HCT116 (cell line): Measurements from ENCODE around the gene UBA5.

Experiments
- CTCF ChIP-seq, 3 experiments: fragments of 200-600 bp in 1 of 3; sonication (generic) in 1 of 3; IDR thresholded peaks in 2 of 3; conservative IDR thresholded peaks in 1 of 3; 2 replicates each; pipeline ENCODE4 v1.5.1; 2012 to 2017; ENCODE audit warnings: low read depth in 2 of 3, low read length in 2 of 3, antibody characterized with exemption in 1 of 3, borderline replicate concordance in 1 of 3, control low read depth in 1 of 3, mild to moderate bottlenecking in 1 of 3, mixed read lengths in 1 of 3, mixed run types in 1 of 3, moderate library complexity in 1 of 3; ENCODE audit not compliant: insufficient read depth in 1 of 3
- EZH2 ChIP-seq: fragments of 200-600 bp; sonication (generic); IDR thresholded peaks from 2 replicates; pipeline ENCODE4 v1.6.1; 2017; ENCODE audit warnings: antibody characterized with exemption, mixed run types
- EZH2phosphoT487 ChIP-seq: fragments of 200-600 bp; IDR thresholded peaks from 2 replicates; pipeline ENCODE4 v1.6.1; 2018; ENCODE audit warnings: antibody characterized with exemption, borderline replicate concordance
- FOSL1 ChIP-seq: IDR thresholded peaks from 2 replicates; pipeline ENCODE4 v1.6.1; 2012; ENCODE audit warnings: low read depth
- POLR2A ChIP-seq: IDR thresholded peaks from 2 replicates; pipeline ENCODE4 v1.7.0; 2011; ENCODE audit warnings: borderline replicate concordance; ENCODE audit not compliant: insufficient read depth, insufficient read length; ENCODE audit errors: extremely low read depth
- POLR2AphosphoS5 ChIP-seq: IDR thresholded peaks from 2 replicates; pipeline ENCODE4 v1.6.1; 2011; ENCODE audit warnings: mild to moderate bottlenecking, low read depth, low read length, moderate library complexity
- SIN3A ChIP-seq: IDR thresholded peaks from 2 replicates; pipeline ENCODE4 v1.6.1; 2012; ENCODE audit warnings: low read depth
- YY1 ChIP-seq: IDR thresholded peaks from 2 replicates; pipeline ENCODE4 v1.6.1; 2011; ENCODE audit warnings: low read length, low read depth, moderate library complexity, mild to moderate bottlenecking; ENCODE audit not compliant: insufficient replicate concordance; ENCODE audit errors: extremely low read depth
- ZNF274 ChIP-seq: fragments of 200-500 bp; sonication (Bioruptor generic); IDR thresholded peaks from 2 replicates; pipeline ENCODE4 v1.6.1; 2014; ENCODE audit warnings: mild to moderate bottlenecking, low read depth, low read length, inconsistent platforms

- TF ChIP-seq EZH2phosphoT487: no peak
- TF ChIP-seq FOSL1: no peak
- no peak for TF ChIP-seq POLR2A
- TF ChIP-seq CTCF (IDR thresholded peaks at IDR 0.05 in 2 of 3, conservative IDR thresholded peaks at IDR 0.05 in 1 of 3; ENCODE audit: borderline replicate concordance in 1 of 3, insufficient read depth in 1 of 3, low read depth in 2 of 3, low read length in 2 of 3): no peak
- no peak for TF ChIP-seq SIN3A
- TF ChIP-seq YY1: no peak
- no peak for TF ChIP-seq POLR2AphosphoS5
- no peak for TF ChIP-seq EZH2
- no peak for TF ChIP-seq ZNF274
Measured at GRCh38 chr3:132669256-132669777, 9.2 kb downstream of the UBA5 start.
